Measurements from ENCODE around the gene PHLDA2. TPM values are rescaled to one million over a fixed set of nuclear protein-coding genes. Genes with fewer than 3 reads are reported as not detected.

PHLDA2 gene
- total and polyA plus RNA-seq, 9 of the 15 experiments (the other 6 are each of a cell fraction or from before 2014, with no cell fraction given) = 0.43 to 42.4 (median 4.7) TPM

DNA sequence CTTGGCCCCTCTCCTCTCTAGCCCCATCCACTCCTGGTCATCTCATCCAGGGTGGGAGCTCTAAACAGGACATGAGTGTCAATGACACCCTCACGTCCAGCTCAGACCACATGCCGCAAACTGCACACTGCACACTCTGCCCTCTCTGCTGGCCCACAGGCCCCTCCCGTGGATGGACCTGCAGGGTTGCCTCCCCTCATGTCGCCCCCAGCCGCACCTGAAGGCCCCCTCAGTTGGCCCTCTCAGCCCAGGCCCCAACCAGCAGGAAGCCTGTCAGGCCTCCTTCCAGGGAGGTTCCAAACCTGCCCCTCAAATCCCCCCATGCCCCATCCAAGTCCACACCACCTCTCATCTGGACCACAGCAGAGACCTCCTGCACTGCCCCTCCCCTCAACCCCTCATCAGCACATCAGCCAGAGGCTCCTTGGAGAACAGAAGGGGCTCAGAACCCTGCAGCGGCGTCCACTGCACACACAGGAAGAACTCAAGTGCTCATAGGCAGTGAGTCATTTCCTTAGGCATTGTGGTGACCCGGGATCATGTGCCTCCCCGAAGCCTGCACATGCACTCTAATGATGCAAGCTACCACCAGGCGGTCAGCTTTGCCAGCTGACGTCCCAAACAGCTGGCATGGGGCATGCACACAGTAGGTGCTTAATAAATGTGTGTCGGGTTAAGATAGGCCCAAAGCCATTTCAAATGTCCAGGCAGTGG is 30.7 kb downstream of the PHLDA2 start (continued):
- TF ChIP-seq, protein P1, sequence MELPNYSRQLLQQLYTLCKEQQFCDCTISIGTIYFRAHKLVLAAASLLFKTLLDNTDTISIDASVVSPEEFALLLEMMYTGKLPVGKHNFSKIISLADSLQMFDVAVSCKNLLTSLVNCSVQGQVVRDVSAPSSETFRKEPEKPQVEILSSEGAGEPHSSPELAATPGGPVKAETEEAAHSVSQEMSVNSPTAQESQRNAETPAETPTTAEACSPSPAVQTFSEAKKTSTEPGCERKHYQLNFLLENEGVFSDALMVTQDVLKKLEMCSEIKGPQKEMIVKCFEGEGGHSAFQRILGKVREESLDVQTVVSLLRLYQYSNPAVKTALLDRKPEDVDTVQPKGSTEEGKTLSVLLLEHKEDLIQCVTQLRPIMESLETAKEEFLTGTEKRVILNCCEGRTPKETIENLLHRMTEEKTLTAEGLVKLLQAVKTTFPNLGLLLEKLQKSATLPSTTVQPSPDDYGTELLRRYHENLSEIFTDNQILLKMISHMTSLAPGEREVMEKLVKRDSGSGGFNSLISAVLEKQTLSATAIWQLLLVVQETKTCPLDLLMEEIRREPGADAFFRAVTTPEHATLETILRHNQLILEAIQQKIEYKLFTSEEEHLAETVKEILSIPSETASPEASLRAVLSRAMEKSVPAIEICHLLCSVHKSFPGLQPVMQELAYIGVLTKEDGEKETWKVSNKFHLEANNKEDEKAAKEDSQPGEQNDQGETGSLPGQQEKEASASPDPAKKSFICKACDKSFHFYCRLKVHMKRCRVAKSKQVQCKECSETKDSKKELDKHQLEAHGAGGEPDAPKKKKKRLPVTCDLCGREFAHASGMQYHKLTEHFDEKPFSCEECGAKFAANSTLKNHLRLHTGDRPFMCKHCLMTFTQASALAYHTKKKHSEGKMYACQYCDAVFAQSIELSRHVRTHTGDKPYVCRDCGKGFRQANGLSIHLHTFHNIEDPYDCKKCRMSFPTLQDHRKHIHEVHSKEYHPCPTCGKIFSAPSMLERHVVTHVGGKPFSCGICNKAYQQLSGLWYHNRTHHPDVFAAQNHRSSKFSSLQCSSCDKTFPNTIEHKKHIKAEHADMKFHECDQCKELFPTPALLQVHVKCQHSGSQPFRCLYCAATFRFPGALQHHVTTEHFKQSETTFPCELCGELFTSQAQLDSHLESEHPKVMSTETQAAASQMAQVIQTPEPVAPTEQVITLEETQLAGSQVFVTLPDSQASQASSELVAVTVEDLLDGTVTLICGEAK (IDR thresholded peaks at IDR 0.05) = no peak
- TF ChIP-seq, protein P1 (CRISPR knock-in tag; IDR thresholded peaks at IDR 0.05) = no peak
- TF ChIP-seq, protein P2, sequence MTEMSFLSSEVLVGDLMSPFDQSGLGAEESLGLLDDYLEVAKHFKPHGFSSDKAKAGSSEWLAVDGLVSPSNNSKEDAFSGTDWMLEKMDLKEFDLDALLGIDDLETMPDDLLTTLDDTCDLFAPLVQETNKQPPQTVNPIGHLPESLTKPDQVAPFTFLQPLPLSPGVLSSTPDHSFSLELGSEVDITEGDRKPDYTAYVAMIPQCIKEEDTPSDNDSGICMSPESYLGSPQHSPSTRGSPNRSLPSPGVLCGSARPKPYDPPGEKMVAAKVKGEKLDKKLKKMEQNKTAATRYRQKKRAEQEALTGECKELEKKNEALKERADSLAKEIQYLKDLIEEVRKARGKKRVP (CRISPR knock-in tag; IDR thresholded peaks at IDR 0.05) = peak; percentile 70
- TF ChIP-seq DPF2 (IDR thresholded peaks at IDR 0.05) (peak; percentile 53), PRPF4 (IDR thresholded peaks at IDR 0.05; ENCODE audit: insufficient read depth, low read depth, low read length, poor library complexity, severe bottlenecking) (no peak), DDX20 (tag; IDR thresholded peaks at IDR 0.05; ENCODE audit: low read depth) (no peak), KLF6 (CRISPR knock-in tag; IDR thresholded peaks at IDR 0.05; ENCODE audit: borderline replicate concordance) (peak; percentile 77; the same call in 1 of the 2 replicates), TAF7 (tag; IDR thresholded peaks at IDR 0.05) (no peak), NFIX (CRISPR knock-in tag; IDR thresholded peaks at IDR 0.05; ENCODE audit: low read depth) (no peak), ZNF174 (CRISPR knock-in tag; IDR thresholded peaks at IDR 0.05) (no peak), FOXJ2 (tag; IDR thresholded peaks at IDR 0.05) (no peak)
- TF ChIP-seq, protein P3, sequence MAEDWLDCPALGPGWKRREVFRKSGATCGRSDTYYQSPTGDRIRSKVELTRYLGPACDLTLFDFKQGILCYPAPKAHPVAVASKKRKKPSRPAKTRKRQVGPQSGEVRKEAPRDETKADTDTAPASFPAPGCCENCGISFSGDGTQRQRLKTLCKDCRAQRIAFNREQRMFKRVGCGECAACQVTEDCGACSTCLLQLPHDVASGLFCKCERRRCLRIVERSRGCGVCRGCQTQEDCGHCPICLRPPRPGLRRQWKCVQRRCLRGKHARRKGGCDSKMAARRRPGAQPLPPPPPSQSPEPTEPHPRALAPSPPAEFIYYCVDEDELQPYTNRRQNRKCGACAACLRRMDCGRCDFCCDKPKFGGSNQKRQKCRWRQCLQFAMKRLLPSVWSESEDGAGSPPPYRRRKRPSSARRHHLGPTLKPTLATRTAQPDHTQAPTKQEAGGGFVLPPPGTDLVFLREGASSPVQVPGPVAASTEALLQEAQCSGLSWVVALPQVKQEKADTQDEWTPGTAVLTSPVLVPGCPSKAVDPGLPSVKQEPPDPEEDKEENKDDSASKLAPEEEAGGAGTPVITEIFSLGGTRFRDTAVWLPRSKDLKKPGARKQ (CRISPR knock-in tag; IDR thresholded peaks at IDR 0.05) = no peak
- TF ChIP-seq, protein P4, sequence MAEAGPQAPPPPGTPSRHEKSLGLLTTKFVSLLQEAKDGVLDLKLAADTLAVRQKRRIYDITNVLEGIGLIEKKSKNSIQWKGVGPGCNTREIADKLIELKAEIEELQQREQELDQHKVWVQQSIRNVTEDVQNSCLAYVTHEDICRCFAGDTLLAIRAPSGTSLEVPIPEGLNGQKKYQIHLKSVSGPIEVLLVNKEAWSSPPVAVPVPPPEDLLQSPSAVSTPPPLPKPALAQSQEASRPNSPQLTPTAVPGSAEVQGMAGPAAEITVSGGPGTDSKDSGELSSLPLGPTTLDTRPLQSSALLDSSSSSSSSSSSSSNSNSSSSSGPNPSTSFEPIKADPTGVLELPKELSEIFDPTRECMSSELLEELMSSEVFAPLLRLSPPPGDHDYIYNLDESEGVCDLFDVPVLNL (CRISPR knock-in tag; IDR thresholded peaks at IDR 0.05; ENCODE audit: low read depth) = no peak; the same call in 1 of the 2 replicates

Measured in K562 (cell line).